HG03439 (cell line): Measurements from ENCODE around the gene TUBE1.
"Not testable (repeated sequence)": the region's sequence is repeated elsewhere in the genome, so short reads cannot be mapped to it uniquely, and the experiment has no call there.

Source experiments
- ATAC-seq: cut with Tn5 transposase; IDR thresholded peaks from one replicate; pipeline ENCODE4 v1.9.1; 2021; ENCODE audit warnings: mild to moderate bottlenecking, moderate library complexity; ENCODE audit not compliant: unreplicated experiment

The TUBE1 gene

DNA sequence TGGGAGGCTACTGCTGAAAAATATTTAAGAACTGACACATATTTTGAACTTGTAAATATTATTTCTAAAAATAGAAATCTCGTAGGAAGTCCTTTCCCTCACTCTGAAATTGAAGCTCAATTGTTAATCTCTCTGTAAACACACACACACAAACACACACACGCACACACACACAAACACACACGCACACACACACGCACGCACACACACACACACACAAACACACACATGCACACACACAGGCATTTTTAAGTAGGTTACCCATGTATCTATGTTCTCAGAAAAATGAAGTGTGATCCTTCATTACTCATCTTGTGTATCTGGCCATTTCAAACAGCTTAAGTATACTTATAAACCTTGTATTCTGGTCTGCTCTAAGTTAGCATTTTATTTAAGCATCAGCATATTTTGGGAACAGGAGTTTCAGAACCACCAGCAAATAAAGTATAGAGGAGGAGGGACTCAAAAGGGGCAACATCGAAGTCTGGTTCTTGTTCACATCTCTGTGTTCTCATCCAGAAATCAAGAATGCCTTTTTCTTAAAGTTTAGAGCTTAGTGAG, 21.8 kb downstream of the TUBE1 start:
- no peak for ATAC-seq

DNA sequence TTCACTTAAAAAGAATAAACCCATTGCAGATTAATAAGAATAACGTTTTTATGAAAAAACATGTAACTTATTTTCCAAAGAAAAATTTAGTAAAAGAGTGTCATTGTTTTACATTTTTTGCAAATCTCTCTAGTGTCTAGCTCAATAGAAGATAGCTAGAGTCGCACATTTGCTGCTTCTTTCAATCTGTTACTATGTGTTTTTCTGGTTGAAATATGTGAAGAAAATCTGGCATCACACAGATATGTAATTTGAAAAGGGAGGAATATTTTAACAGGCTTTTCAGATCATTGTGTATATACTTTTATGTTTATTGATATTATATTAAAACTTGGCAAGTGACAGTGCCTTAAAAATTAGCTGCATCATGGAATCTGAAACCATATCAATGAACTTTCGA, 24.3 kb downstream of the TUBE1 start:
- no peak for ATAC-seq

DNA sequence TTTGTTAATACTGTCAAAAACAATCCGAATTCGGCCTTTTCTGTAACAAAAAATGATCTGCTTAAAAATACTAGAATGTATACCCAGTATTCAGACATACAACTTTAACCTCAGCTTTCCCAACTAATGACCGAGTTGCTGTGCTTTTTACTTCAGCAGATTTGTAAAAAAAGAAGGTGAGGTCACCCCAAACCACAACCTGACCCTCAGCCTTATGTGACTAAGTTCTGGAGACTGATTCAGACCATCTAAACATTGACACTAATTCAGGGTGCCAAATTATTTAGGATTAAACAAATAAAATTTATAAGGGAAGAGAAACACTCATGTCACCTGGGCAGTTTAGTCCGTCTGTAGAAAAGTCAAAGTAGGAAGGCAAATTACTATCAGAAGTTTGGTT, 25.7 kb downstream of the TUBE1 start:
- no peak for ATAC-seq

- ATAC-seq, result no peak
Observed at GRCh38 chr6:112058243-112059032, 28.8 kb downstream of the TUBE1 start.

- no peak for ATAC-seq
Observed at GRCh38 chr6:112054555-112055190, 32.6 kb downstream of the TUBE1 start.

DNA sequence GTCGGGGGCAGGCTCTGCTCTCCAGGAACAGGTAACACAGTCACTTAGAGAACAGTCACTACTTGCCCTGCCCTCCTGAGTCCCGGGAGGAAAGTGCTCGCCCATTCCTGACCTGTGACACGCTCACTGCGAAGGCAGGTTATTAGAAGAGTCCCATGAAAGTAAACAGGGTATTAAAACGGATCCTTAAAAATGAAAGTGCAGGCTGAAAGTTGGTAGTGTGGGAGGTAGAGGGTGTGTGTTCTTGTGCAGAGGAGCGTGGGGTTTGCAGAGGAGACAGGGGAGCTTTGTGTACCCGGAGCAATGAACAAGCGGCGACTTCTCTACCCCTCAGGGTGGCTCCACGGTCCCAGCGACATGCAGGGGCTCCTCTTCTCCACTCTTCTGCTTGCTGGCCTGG, 33.3 kb downstream of the TUBE1 start, which contains the start of gene CCN6:
Gene CCN6, plus strand, starts transcription at position 104 of the 400 bp plus-strand sequence. Its CDS starts 254 bp downstream, at position 358.
- ATAC-seq, result no peak

GRCh38 chr6:112051251-112051740, 36.0 kb downstream of the TUBE1 start:
- not testable (repeated sequence) for ATAC-seq

DNA sequence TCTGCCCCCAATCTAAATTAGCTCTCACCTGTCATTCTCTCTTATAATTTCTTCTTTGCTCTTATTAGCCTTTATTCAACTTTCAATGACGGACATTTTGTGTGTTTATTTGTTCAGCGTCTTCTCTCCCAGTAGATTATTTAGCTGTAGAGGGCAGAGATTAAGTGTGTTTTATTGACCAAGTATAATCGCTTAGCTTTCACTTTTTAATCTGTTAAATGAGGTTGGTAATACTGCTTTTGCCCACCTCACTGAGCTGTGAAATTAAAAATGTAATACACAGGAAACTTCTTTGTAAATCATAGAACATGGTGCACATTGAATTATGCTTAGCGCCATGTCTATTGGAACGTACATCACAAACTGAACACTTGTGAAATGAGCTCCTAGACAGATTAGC, 36.9 kb downstream of the TUBE1 start:
- ATAC-seq, result no peak

DNA sequence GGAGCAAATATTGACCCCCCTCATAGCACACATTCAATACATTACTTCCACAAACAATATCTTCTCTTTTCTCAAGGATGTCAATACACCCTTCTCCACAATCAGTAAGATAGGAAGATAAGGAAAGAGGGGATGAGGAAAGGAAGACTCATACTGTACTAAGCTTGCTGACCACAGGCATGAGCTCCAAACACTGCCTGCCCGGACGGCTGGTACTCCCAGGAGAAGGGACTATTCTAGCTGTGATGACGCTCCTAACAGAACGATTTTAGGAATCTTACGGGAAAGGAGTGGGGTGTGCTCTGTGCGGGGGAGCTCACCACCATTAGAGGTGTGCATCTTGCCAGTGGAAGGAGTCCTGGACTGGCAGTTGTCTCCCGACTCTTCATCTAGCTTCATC, 37.3 kb downstream of the TUBE1 start:
- ATAC-seq, result no peak

DNA sequence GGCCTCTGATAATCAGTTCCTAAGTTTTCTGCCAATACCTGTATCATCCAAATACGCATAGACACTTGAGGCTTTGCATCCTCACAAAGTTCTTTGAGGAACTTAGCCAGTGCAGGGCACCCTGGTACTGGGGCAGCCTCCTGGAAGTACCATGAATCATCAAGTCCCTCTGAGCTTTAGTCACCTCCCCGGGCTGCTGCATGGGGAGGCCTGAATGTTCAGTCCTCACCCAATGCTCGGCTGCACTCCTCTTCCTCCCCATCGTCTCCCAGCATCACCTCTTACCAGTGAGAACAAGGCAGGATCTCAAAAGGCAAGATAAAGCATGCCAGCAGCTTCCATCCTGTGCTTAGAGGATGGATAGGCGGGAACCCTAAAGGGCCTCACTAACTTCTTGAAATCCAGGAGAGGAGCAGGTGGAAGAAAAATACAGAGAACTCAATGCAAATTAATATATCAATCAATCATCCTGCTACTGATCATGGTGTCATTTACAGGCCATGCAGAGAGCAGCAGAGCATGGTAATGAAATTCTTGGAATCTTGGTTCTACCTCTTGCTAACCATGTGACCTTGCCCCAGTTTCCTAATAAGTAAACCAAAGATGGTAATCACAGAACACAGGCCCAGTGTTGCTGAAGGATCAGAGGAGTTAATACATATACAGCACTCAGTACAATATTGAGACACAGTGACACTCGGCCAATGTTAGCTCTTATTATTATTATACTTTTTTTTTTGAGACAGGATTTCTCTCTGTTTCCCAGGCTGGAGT, 38.1 kb downstream of the TUBE1 start:
- ATAC-seq, result no peak

- ATAC-seq, result not testable (repeated sequence)
Observed at GRCh38 chr6:112047523-112047922, 39.8 kb downstream of the TUBE1 start.

DNA sequence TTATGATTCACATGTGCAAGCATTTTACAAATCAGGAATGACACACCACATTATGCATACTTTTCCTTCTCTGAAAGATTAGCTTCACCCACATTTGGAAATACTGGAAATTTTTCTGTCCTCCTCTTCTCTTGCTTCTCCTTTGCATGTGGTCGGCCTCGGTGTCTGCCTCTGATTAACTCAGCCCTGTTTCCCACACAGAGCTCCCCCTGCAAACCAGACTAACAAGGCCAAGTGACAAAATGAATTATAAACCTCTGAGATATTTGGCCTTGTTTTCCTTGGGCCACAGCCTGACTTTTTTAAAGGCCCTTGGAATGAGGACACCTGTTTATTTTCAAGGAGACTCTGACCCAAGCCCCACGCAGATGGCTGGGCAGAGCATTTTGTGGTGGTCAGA, 42.4 kb downstream of the TUBE1 start:
- no peak for ATAC-seq

DNA sequence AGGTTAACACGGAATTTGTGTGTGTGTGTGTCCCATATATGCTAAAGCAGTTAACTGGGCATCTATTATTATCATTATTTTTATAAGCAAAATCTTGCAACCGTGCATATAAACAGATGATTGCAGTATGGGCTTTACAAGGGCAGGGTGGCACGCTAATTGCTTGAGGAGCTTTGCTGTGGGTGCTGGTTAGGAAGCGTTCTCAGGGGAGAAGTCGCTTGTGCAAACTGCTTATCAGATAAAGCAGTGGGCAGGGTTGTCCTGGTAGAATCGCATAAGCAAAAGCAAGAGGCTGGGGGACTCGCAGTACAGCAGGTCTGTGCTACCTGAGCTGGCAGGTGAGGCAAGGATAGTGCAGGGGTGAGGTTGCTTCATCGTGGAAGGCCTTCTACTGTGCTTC, 43.1 kb downstream of the TUBE1 start:
- no peak for ATAC-seq

DNA sequence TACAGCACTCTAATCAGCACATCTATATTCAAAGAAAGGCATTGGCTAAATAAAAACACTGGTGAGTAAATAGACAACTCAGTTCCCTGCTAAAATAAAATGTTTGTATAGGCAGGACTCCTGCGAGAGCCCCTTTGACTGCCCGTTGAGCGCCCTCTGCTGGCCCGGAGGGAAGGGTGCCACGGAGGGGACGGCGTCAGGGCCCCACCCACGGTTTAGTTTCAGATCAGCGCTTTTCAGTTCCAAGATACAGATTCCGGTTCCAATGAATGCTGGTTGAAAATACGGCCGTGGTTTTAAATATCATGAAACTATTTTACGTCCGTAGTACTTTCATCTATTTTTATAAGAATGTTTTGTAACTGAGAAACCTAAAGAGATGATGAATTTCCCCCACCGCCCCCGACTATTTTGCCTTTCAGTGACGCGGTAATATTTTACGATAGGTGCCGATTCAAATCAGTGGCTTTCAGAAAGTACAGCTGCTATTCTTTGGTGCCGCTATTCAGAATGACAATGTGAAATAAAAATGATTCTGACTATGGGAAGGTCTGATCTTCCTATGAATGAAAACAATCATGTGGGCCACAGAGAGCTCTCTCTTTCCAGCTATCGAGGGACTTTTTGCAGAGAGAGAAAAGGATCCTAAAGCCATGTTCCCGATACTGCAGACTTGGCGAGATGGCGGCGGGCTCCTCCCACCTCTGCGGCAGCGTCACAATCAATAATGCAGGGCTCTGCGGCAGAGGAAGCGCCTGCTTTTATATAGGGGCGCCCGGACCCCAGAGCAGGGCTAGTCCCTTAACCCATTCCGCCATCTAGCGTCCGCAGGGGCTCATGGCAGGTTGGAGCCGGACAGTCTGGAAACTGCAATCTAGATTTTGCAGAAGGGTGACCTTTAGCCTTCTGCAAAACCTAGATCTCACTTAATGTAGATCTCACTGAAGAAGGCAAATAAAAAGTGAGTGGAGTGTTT, 44.0 kb downstream of the TUBE1 start:
- peak; percentile 89 for ATAC-seq

DNA sequence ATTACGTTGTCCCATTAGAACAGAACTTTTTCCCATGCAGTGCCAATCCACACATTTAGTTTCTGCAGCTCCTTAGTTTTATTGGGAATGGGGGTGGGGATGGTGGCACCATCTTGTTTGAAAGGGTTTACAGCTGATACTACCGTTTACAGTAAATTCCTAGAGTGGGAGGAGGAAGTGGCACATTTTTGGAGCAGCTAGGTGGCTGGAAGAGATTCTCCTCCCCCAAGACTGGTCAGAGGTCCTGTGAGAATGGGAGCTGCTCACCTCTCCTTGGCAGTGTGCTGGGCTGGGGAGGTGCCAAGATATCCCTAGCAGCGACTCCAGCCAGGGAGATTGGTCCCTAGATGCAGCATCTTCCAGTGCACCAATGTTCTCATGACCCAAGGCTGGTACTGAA, 45.7 kb downstream of the TUBE1 start:
- ATAC-seq, result no peak

- no peak for ATAC-seq
Observed at GRCh38 chr6:112040956-112041355, 46.3 kb downstream of the TUBE1 start.

DNA sequence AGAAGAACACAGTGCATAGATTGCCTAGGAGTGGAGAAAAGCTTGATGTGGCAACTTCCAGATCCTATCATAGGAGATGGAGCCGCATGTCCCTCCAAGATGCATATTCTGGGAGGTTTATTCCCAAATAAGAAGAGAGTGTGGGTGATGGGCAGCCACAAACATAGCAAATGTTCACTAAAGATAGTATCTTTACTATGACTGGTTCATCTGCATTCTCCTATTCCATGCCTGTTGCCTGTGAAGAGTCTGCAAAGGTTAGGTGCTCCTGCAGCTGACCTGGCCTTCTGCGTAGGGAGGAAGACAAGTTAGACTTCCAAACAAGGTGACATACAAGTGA, 47.9 kb downstream of the TUBE1 start:
- ATAC-seq, result no peak

- ATAC-seq, result no peak
Observed at GRCh38 chr6:112038756-112039430, 48.4 kb downstream of the TUBE1 start.

- ATAC-seq, result no peak
Observed at GRCh38 chr6:112038268-112038667, 49.0 kb downstream of the TUBE1 start.

DNA sequence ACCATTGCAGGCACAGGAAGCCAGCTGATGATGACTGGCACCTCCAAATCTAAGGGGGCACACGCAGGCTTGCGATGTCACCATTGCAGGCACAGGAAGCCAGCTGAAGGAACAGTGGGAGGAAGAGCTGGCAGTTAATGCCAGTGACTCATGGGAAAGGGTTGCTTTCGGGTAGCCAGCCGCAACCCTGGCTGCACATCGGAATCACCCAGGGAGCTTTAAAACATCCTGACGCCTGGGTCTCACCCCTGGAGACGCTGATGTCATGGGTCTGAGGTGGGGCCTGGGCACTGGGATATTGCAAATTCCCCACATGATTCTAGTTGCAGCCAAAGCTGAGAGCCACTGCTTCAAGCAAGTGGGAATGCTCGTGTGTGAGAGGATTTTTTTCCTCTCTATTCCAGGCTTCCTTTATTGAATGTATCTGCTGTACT, 49.5 kb downstream of the TUBE1 start:
- no peak for ATAC-seq
